ENCODE results near the gene SCUBE1. TPM values are rescaled to one million over a fixed set of nuclear protein-coding genes. Genes with fewer than 3 reads are reported as not detected.

The SCUBE1 gene
- polyA plus RNA-seq, 4 donors: 0.45 to 5.4 (median 1.6) TPM

DNA sequence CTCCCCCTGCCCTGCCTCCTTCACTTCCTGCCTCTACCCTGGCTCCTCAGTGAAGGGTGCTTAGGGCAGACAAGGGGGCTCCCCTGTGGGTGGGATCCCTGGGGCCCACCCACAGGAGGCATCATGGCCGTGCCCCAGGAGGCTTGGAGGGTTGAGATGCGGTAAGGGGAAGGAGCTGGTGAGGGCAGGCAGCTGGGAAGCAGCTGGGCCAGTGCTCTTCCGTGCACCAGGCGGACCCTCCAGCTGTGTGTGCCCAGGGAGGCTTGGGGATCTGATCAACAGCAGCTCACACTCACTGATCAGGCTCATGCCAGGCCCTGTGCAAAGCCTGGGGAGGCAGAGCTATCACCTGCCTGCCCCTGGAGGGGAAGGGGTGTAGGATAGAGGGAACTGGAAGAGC is 97.0 kb downstream of the SCUBE1 start:
- no peaks in the 10 kb centered on the region for H3K9me3 ChIP-seq (ENCODE audit: control insufficient read depth in 2 of 2, insufficient read depth in 1 of 2, low read depth in 1 of 2, low read length in 1 of 2)
- H3K36me3 ChIP-seq (ENCODE audit: control insufficient read depth in 3 of 3, insufficient read depth in 2 of 3, low read depth in 1 of 3, low read length in 3 of 3): no peaks in the 10 kb centered on the region
- FAIRE-seq: no peak
- WGBS, 3 donors: 69 to 82% (median 79%) methylated on average over 4 of the region's 4 CpGs
- H3K4me3 ChIP-seq (ENCODE audit: low read depth in 1 of 3, low read length in 3 of 3): no peak overlapping the region
- no peaks in the 10 kb centered on the region for H3K27me3 ChIP-seq (ENCODE audit: control insufficient read depth in 3 of 3, insufficient read depth in 3 of 3, low read length in 3 of 3)
- DNase-seq: no peak
- no peaks in the 10 kb centered on the region for H3K4me1 ChIP-seq (ENCODE audit: control insufficient read depth in 3 of 3, insufficient read depth in 2 of 3, low read depth in 1 of 3, low read length in 2 of 3)
- no peak overlapping the region for H3K27ac ChIP-seq (ENCODE audit: low read depth in 1 of 3, low read length in 2 of 3)

DNA sequence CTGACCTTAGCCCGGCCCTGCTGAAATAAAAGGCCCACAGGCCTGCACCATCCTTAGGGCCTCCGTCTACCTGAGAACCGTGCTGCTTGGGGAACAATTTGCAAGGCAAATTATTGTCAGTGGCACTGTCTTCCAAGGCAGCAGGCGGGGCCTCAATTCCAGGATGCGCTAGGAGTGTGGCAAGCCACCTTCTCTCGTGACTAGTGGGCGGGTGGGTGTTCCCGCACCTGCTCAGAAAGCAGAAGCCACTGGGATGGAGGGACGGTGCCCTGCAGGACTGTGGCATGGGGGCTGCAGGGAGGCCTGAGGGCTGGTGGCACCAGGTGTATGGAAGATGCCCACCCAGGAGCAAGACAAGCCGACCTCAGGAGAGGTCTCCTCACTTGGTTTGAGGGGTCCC is 97.5 kb downstream of the SCUBE1 start:
- Histone ChIP-seq H3K36me3 (ENCODE audit: control insufficient read depth in 3 of 3, insufficient read depth in 2 of 3, low read depth in 1 of 3, low read length in 3 of 3) (no peaks in the 10 kb centered on the region), H3K27me3 (ENCODE audit: control insufficient read depth in 3 of 3, insufficient read depth in 3 of 3, low read length in 3 of 3) (no peaks in the 10 kb centered on the region), H3K27ac (ENCODE audit: low read depth in 1 of 3, low read length in 2 of 3) (no peak overlapping the region), H3K9me3 (ENCODE audit: control insufficient read depth in 2 of 2, insufficient read depth in 1 of 2, low read depth in 1 of 2, low read length in 1 of 2) (no peaks in the 10 kb centered on the region), H3K4me1 (ENCODE audit: control insufficient read depth in 3 of 3, insufficient read depth in 2 of 3, low read depth in 1 of 3, low read length in 2 of 3) (no peaks in the 10 kb centered on the region), H3K4me3 (ENCODE audit: low read depth in 1 of 3, low read length in 3 of 3) (no peak overlapping the region)
- no peak for DNase-seq
- WGBS, 3 donors: 67 to 80% (median 73%) methylated on average over 10 of the region's 10 CpGs
- no peak for FAIRE-seq

DNA sequence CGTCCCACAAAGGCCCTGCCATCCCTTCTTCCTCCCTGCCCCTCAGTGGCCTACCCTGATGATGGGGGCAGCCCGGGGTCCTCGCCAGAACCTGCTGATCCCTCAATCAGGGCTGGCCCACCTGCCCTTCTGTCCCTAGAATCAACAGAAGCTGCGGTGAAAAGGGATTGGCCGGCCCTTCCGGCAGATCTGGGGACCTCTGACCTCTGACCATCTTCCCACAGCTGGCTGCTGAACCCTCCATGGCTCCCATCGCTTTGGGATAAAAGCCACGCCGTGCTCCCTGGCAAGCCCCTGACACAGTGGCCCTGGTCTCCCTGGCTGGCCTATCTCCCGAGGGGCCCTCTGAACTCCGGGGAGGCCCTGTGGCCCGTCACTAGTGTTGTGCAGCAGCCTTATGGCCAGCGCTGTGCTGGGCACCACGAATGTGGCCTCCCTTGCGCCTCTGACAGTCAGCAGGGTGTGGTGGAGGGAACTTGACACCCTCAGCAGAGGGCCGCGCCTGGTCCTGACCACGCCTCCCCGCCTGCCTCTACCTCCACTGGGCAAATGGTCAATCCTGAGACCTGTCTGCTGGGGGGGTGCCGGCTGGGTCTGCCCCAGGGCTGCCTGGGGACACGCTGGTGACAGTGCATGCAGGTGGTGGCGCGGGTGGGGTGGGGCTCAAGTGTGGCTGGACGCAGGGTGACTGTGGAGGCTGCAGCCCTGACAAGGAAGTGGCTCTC is 98.2 kb downstream of the SCUBE1 start:
- H3K36me3 ChIP-seq (ENCODE audit: control insufficient read depth in 3 of 3, insufficient read depth in 2 of 3, low read depth in 1 of 3, low read length in 3 of 3): no peaks in the 10 kb centered on the region

DNA sequence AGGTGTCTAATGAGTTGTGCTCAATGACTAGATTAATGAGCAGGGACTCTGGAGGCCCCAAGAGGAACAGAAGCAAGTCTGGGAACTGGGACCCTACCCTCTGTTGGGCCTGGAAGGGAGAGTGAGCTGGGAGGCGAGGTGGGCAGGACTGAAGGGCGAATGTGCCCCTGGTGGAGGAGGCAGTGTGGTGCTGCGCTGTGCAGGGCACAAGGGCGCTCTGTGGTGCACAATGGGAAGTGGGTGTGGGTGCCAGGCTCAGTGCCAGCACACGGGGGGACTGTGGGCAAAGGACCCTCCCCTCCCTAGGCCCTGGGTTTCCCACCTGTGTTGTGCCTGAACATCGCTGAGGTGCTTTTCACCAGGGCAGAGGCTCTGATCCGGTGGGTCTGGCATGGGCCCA is 98.8 kb downstream of the SCUBE1 start:
- FAIRE-seq (no peak), DNase-seq (no peak)
- Histone ChIP-seq H3K27me3 (ENCODE audit: control insufficient read depth in 3 of 3, insufficient read depth in 3 of 3, low read length in 3 of 3) (no peaks in the 10 kb centered on the region), H3K36me3 (ENCODE audit: control insufficient read depth in 3 of 3, insufficient read depth in 2 of 3, low read depth in 1 of 3, low read length in 3 of 3) (no peaks in the 10 kb centered on the region), H3K27ac (ENCODE audit: low read depth in 1 of 3, low read length in 2 of 3) (no peak overlapping the region), H3K4me1 (ENCODE audit: control insufficient read depth in 3 of 3, insufficient read depth in 2 of 3, low read depth in 1 of 3, low read length in 2 of 3) (no peaks in the 10 kb centered on the region), H3K9me3 (ENCODE audit: control insufficient read depth in 2 of 2, insufficient read depth in 1 of 2, low read depth in 1 of 2, low read length in 1 of 2) (no peaks in the 10 kb centered on the region), H3K4me3 (ENCODE audit: low read depth in 1 of 3, low read length in 3 of 3) (no peak overlapping the region)
- WGBS, 3 donors: 57 to 81% (median 71%) methylated on average over 6 to 7 of the region's 7 CpGs

More for the DNA sequence above, 98.2 kb downstream of the SCUBE1 start:
- FAIRE-seq (no peak), DNase-seq (no peak)
- Histone ChIP-seq H3K4me3 (ENCODE audit: low read depth in 1 of 3, low read length in 3 of 3) (no peak overlapping the region), H3K27ac (ENCODE audit: low read depth in 1 of 3, low read length in 2 of 3) (no peak overlapping the region), H3K4me1 (ENCODE audit: control insufficient read depth in 3 of 3, insufficient read depth in 2 of 3, low read depth in 1 of 3, low read length in 2 of 3) (no peaks in the 10 kb centered on the region), H3K27me3 (ENCODE audit: control insufficient read depth in 3 of 3, insufficient read depth in 3 of 3, low read length in 3 of 3) (no peaks in the 10 kb centered on the region), H3K9me3 (ENCODE audit: control insufficient read depth in 2 of 2, insufficient read depth in 1 of 2, low read depth in 1 of 2, low read length in 1 of 2) (no peaks in the 10 kb centered on the region)
- WGBS, 3 donors: 73 to 83% (median 76%) methylated on average over 24 of the region's 24 CpGs

DNA sequence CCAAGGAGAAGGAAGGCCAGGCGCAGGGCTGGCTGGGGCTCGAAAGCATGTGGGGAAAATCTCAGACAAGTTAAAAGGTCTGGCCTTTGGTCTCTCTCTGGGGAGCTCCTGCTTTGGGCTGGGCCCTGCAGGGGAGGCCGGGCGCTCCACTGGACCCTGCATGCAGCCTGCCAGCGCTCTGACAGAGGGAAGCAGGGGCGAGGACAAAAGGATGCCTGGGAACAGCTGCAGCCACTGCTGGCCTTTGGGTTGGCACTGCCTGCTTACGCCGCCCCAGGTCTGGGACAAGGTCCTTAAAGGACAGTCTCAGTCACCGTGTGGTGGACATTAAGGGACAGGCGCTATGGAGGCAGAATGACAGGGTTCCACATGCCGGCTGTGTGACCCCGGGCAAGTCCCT is 99.8 kb downstream of the SCUBE1 start:
- FAIRE-seq: no peak

DNA sequence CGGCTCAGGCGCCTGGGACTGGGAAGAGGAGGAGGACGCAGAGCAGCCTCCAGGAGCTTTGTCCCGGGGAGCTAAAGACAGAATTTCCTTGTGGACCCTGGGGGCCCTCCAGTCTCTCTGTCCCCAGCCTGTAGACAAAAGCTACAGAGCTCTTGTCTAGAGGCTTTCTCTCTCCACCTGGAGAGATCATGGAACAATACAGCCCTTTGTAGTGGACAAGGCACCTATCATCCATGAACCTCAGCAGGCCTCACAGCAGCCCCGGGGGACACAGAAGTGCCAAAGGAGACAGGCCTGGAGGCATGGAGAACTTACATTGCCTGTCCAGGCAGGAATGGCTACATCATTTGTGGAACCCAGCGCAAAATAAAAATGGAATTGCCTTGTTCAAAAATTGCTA is 100.5 kb downstream of the SCUBE1 start:
- Histone ChIP-seq H3K27ac (ENCODE audit: low read depth in 1 of 3, low read length in 2 of 3) (no peak overlapping the region), H3K4me3 (ENCODE audit: low read depth in 1 of 3, low read length in 3 of 3) (no peak overlapping the region), H3K36me3 (ENCODE audit: control insufficient read depth in 3 of 3, insufficient read depth in 2 of 3, low read depth in 1 of 3, low read length in 3 of 3) (no peaks in the 10 kb centered on the region), H3K4me1 (ENCODE audit: control insufficient read depth in 3 of 3, insufficient read depth in 2 of 3, low read depth in 1 of 3, low read length in 2 of 3) (no peaks in the 10 kb centered on the region), H3K27me3 (ENCODE audit: control insufficient read depth in 3 of 3, insufficient read depth in 3 of 3, low read length in 3 of 3) (no peaks in the 10 kb centered on the region), H3K9me3 (ENCODE audit: control insufficient read depth in 2 of 2, insufficient read depth in 1 of 2, low read depth in 1 of 2, low read length in 1 of 2) (no peaks in the 10 kb centered on the region)
- DNase-seq (no peak), FAIRE-seq (no peak)
- WGBS, 3 donors: 81 to 94% (median 92%) methylated on average over 6 of the region's 6 CpGs

More for the DNA sequence above, 99.8 kb downstream of the SCUBE1 start:
- H3K9me3 ChIP-seq (ENCODE audit: control insufficient read depth in 2 of 2, insufficient read depth in 1 of 2, low read depth in 1 of 2, low read length in 1 of 2): no peaks in the 10 kb centered on the region
- no peaks in the 10 kb centered on the region for H3K27me3 ChIP-seq (ENCODE audit: control insufficient read depth in 3 of 3, insufficient read depth in 3 of 3, low read length in 3 of 3)
- H3K27ac ChIP-seq (ENCODE audit: low read depth in 1 of 3, low read length in 2 of 3): no peak overlapping the region
- no peak overlapping the region for H3K4me3 ChIP-seq (ENCODE audit: low read depth in 1 of 3, low read length in 3 of 3)
- no peaks in the 10 kb centered on the region for H3K36me3 ChIP-seq (ENCODE audit: control insufficient read depth in 3 of 3, insufficient read depth in 2 of 3, low read depth in 1 of 3, low read length in 3 of 3)
- 90 to 94% (median 94%) methylated on average over 12 of the region's 12 CpGs for WGBS, 3 donors
- DNase-seq: no peak
- no peaks in the 10 kb centered on the region for H3K4me1 ChIP-seq (ENCODE audit: control insufficient read depth in 3 of 3, insufficient read depth in 2 of 3, low read depth in 1 of 3, low read length in 2 of 3)

DNA sequence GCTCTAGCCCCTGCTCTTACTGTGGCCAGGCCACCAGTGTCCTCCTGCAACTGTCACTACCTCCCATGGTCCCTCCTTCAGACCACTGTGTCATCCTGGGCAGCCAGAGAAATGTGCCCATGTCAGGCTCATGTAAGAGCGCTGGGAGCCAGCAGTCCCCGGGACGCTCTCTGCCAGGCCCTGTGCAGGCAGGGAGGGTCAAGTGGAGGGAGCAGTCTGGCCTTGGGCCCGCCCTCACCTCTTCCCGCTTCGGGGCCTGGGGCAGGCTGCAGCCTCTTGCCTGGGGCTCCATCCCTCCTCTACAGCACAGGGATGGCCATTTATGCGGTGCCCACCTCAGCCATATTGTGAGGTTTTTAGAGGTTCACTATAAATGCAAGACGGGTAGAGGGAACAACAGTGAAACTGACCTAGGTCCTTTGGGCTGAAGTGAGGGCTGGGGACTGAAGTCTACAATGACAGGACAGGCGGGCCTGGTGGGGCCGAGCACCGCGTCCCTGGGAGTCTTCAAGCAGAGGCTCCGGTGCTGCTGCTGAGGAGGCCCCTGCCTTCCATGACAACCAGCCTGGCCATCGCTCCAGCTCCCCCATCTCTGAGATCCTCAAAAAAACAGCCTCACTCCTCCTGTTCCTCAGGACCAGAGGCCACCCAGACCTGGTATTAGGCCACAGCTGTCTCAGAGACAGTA is 101.3 kb downstream of the SCUBE1 start:
- no peaks in the 10 kb centered on the region for H3K27me3 ChIP-seq (ENCODE audit: control insufficient read depth in 3 of 3, insufficient read depth in 3 of 3, low read length in 3 of 3)
- 86 to 95% (median 90%) methylated on average over 14 of the region's 14 CpGs for WGBS, 3 donors
- no peak overlapping the region for H3K4me3 ChIP-seq (ENCODE audit: low read depth in 1 of 3, low read length in 3 of 3)
- DNase-seq (no peak), FAIRE-seq (no peak)
- H3K27ac ChIP-seq (ENCODE audit: low read depth in 1 of 3, low read length in 2 of 3): no peak overlapping the region
- no peaks in the 10 kb centered on the region for H3K4me1 ChIP-seq (ENCODE audit: control insufficient read depth in 3 of 3, insufficient read depth in 2 of 3, low read depth in 1 of 3, low read length in 2 of 3)
- H3K9me3 ChIP-seq (ENCODE audit: control insufficient read depth in 2 of 2, insufficient read depth in 1 of 2, low read depth in 1 of 2, low read length in 1 of 2): no peaks in the 10 kb centered on the region
- H3K36me3 ChIP-seq (ENCODE audit: control insufficient read depth in 3 of 3, insufficient read depth in 2 of 3, low read depth in 1 of 3, low read length in 3 of 3): no peaks in the 10 kb centered on the region

DNA sequence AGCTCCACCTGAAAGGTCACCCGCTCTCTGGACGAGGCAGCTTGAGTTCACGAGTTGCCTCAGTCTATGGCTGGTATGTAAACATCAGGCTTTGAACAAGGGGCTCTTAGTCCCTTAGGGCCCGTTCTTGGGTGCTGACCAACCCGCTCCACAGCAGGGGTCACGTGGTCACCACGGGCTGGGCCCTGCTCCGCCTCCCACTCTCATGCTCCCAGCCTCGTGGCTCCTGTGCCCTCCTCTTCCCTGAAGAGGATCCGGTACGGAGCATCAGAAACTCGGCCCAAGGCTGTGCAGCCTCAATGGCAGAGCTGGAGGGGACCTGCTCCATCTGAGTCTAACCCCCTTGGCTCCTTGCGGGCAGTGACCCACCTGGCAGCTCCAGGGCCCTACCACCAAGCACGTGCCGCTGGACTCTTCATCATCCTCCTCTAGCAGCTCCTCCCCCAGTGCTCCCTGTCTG is 102.0 kb downstream of the SCUBE1 start:
- no peaks in the 10 kb centered on the region for H3K9me3 ChIP-seq (ENCODE audit: control insufficient read depth in 2 of 2, insufficient read depth in 1 of 2, low read depth in 1 of 2, low read length in 1 of 2)
- no peaks in the 10 kb centered on the region for H3K27me3 ChIP-seq (ENCODE audit: control insufficient read depth in 3 of 3, insufficient read depth in 3 of 3, low read length in 3 of 3)
- no peaks in the 10 kb centered on the region for H3K36me3 ChIP-seq (ENCODE audit: control insufficient read depth in 3 of 3, insufficient read depth in 2 of 3, low read depth in 1 of 3, low read length in 3 of 3)
- no peak for FAIRE-seq
- WGBS, 3 donors: 73 to 84% (median 74%) methylated on average over 15 of the region's 15 CpGs
- H3K4me3 ChIP-seq (ENCODE audit: low read depth in 1 of 3, low read length in 3 of 3): no peak overlapping the region
- no peak for DNase-seq
- no peak overlapping the region for H3K27ac ChIP-seq (ENCODE audit: low read depth in 1 of 3, low read length in 2 of 3)
- no peaks in the 10 kb centered on the region for H3K4me1 ChIP-seq (ENCODE audit: control insufficient read depth in 3 of 3, insufficient read depth in 2 of 3, low read depth in 1 of 3, low read length in 2 of 3)
